Glutamatergic neuron (in vitro differentiated cells): ENCODE data around the gene TMEM232. TPM values are rescaled to one million over a fixed set of nuclear protein-coding genes. Genes with fewer than 3 reads are reported as not detected.

Experiments used
- DNase-seq: peaks from one replicate; pipeline ENCODE4 v3.0.0; 2022
- H3K27ac Mint-ChIP-seq: one replicate; pipeline ENCODE4 v1.8.0; 2020; ENCODE audit warnings: mild to moderate bottlenecking, mixed read lengths, inconsistent platforms; ENCODE audit not compliant: unreplicated experiment
- H3K27me3 Mint-ChIP-seq: one replicate; pipeline ENCODE4 v1.8.0; 2020; ENCODE audit warnings: mild to moderate bottlenecking, moderate library complexity, mixed read lengths, inconsistent platforms; ENCODE audit not compliant: unreplicated experiment
- H3K36me3 Mint-ChIP-seq: one replicate; pipeline ENCODE4 v1.8.0; 2020; ENCODE audit warnings: mild to moderate bottlenecking, mixed read lengths, inconsistent platforms; ENCODE audit not compliant: unreplicated experiment
- H3K4me1 Mint-ChIP-seq: one replicate; pipeline ENCODE4 v1.8.0; 2020; ENCODE audit warnings: mild to moderate bottlenecking, low read depth, mixed read lengths, inconsistent platforms; ENCODE audit not compliant: unreplicated experiment
- H3K4me3 Mint-ChIP-seq: one replicate; pipeline ENCODE4 v1.8.0; 2020; ENCODE audit warnings: mild to moderate bottlenecking, mixed read lengths, inconsistent platforms; ENCODE audit not compliant: unreplicated experiment
- H3K9me3 Mint-ChIP-seq: one replicate; pipeline ENCODE4 v1.8.0; 2020; ENCODE audit warnings: mild to moderate bottlenecking, moderate library complexity, mixed read lengths, inconsistent platforms; ENCODE audit not compliant: unreplicated experiment
- CTCF ChIP-seq: fragments of 200-600 bp; sonication (generic); IDR thresholded peaks from one replicate; pipeline ENCODE4 v1.5.0; 2021; ENCODE audit not compliant: partially characterized antibody, unreplicated experiment
- total RNA-seq: library from RNA; stranded (reverse); fragmentation: NEBNext Ultra II Directional; extraction: Animal tissue kit (Norgen Biotek cat#: 25700); gene quantifications from one replicate; pipeline ENCODE4 v1.2.1, GENCODE V29; 2021; ENCODE audit not compliant: unreplicated experiment

TMEM232 gene
- total RNA-seq, 1 donor from 2014 or later = 5.3 TPM

- H3K27ac Mint-ChIP-seq = no peak overlapping the region
- no peak for DNase-seq
- peaks cover 2% of the 10 kb centered on the region for H3K4me1 Mint-ChIP-seq
- H3K4me3 Mint-ChIP-seq = no peak overlapping the region
- no peak for TF ChIP-seq CTCF
- H3K9me3 Mint-ChIP-seq = no peaks in the 10 kb centered on the region
- H3K27me3 Mint-ChIP-seq = peaks cover 2% of the 10 kb centered on the region
- no peaks in the 10 kb centered on the region for H3K36me3 Mint-ChIP-seq
These were observed 218.5 kb downstream of the TMEM232 start for GRCh38 chr5:110507972-110508371.

GRCh38 chr5:110506378-110506777 lies 220.1 kb downstream of the TMEM232 start:
- H3K4me3 Mint-ChIP-seq = no peak overlapping the region

GRCh38 chr5:110496276-110496675 lies 230.2 kb downstream of the TMEM232 start:
- no peak for TF ChIP-seq CTCF
- H3K27me3 Mint-ChIP-seq = no peaks in the 10 kb centered on the region
- no peak overlapping the region for H3K4me3 Mint-ChIP-seq
- H3K36me3 Mint-ChIP-seq = no peaks in the 10 kb centered on the region
- no peak for DNase-seq
- H3K9me3 Mint-ChIP-seq = peaks cover 1% of the 10 kb centered on the region
- no peak overlapping the region for H3K27ac Mint-ChIP-seq
- peaks cover 3% of the 10 kb centered on the region for H3K4me1 Mint-ChIP-seq

More at GRCh38 chr5:110506378-110506777, 220.1 kb downstream of the TMEM232 start:
- no peak for TF ChIP-seq CTCF
- Mint-ChIP-seq H3K4me1 (peaks cover 2% of the 10 kb centered on the region), H3K9me3 (no peaks in the 10 kb centered on the region), H3K27me3 (peaks cover 2% of the 10 kb centered on the region), H3K27ac (no peak overlapping the region), H3K36me3 (no peaks in the 10 kb centered on the region)
- no peak for DNase-seq

- H3K9me3 Mint-ChIP-seq = peaks cover 1% of the 10 kb centered on the region
- H3K4me1 Mint-ChIP-seq = no peaks in the 10 kb centered on the region
- H3K36me3 Mint-ChIP-seq = no peaks in the 10 kb centered on the region
- no peaks in the 10 kb centered on the region for H3K27me3 Mint-ChIP-seq
- H3K4me3 Mint-ChIP-seq = no peak overlapping the region
- no peak for TF ChIP-seq CTCF
- DNase-seq = no peak
- H3K27ac Mint-ChIP-seq = no peak overlapping the region
These were observed 234.0 kb downstream of the TMEM232 start for GRCh38 chr5:110492446-110492845.

- no peak for TF ChIP-seq CTCF
- peak overlapping the region; percentile 18 for H3K27ac Mint-ChIP-seq
These were observed 247.6 kb downstream of the TMEM232 start for GRCh38 chr5:110478895-110479294.

More at GRCh38 chr5:110478895-110479294, 247.6 kb downstream of the TMEM232 start:
- no peak for DNase-seq
- Mint-ChIP-seq H3K9me3 (no peaks in the 10 kb centered on the region), H3K4me3 (no peak overlapping the region), H3K4me1 (peaks cover 14% of the 10 kb centered on the region), H3K27me3 (peaks cover 2% of the 10 kb centered on the region), H3K36me3 (no peaks in the 10 kb centered on the region)
